Stimulated activated CD4-positive, alpha-beta T cell treated with anti-CD3 and anti-CD28 coated beads, TNF-alpha, amount 100 ng/mL, for 48 hours (primary cell): Measurements from ENCODE around the gene SH3RF2.

Source experiments
- DNase-seq, 3 donors: peaks; one replicate each; pipeline ENCODE4 v3.0.0-alpha.2; 2020; ENCODE audit warnings: low read depth in 3 of 3

SH3RF2 gene

GRCh38 chr5:145920542-145921210, 15.7 kb upstream of the SH3RF2 start:
- DNase-seq, result no peak

GRCh38 chr5:145921211-145921610, 15.2 kb upstream of the SH3RF2 start:
- DNase-seq, result no peak

GRCh38 chr5:145922059-145922458, 14.3 kb upstream of the SH3RF2 start:
- no peak for DNase-seq

- DNase-seq, result no peak
These were observed 13.0 kb upstream of the SH3RF2 start for GRCh38 chr5:145923405-145923804.

- DNase-seq, result no peak
These were observed 11.5 kb upstream of the SH3RF2 start for GRCh38 chr5:145924849-145925248.

- no peak for DNase-seq
These were observed 11.0 kb upstream of the SH3RF2 start for GRCh38 chr5:145925353-145925752.

- DNase-seq, result no peak
These were observed 10.6 kb upstream of the SH3RF2 start for GRCh38 chr5:145925803-145926202.

- no peak for DNase-seq
These were observed 4.7 kb upstream of the SH3RF2 start for GRCh38 chr5:145931718-145932117.

- DNase-seq, result no peak
These were observed 2.1 kb upstream of the SH3RF2 start for GRCh38 chr5:145934276-145934675.

GRCh38 chr5:145937432-145938250, 1.3 kb downstream of the SH3RF2 start:
- no peak for DNase-seq

- no peak for DNase-seq
These were observed 2.6 kb downstream of the SH3RF2 start for GRCh38 chr5:145938776-145939539.

GRCh38 chr5:145939540-145940065, 3.2 kb downstream of the SH3RF2 start:
- no peak for DNase-seq

- no peak for DNase-seq
These were observed 4.7 kb downstream of the SH3RF2 start for GRCh38 chr5:145941096-145941447.

GRCh38 chr5:145941448-145942130, 5.2 kb downstream of the SH3RF2 start:
- no peak for DNase-seq

- DNase-seq, result no peak
These were observed 5.8 kb downstream of the SH3RF2 start for GRCh38 chr5:145942201-145942600.

GRCh38 chr5:145942749-145943148, 6.4 kb downstream of the SH3RF2 start:
- no peak for DNase-seq

- DNase-seq, result no peak
These were observed 7.3 kb downstream of the SH3RF2 start for GRCh38 chr5:145943674-145944121.

- no peak for DNase-seq
These were observed 8.0 kb downstream of the SH3RF2 start for GRCh38 chr5:145944328-145944727.

- no peak for DNase-seq
These were observed 9.3 kb downstream of the SH3RF2 start for GRCh38 chr5:145945620-145946111.

GRCh38 chr5:145946112-145946861, 9.9 kb downstream of the SH3RF2 start:
- no peak for DNase-seq

- DNase-seq, result no peak
These were observed 11.2 kb downstream of the SH3RF2 start for GRCh38 chr5:145947581-145947980.
